Suprapubic skin (tissue), 4 donors: ENCODE data around the gene USP6NL. TPM values are rescaled to one million over a fixed set of nuclear protein-coding genes. Genes with fewer than 3 reads are reported as not detected.

Experiments used
- DNase-seq, 2 donors: peaks; one replicate each; pipeline ENCODE4 v3.0.0-alpha.2; 2019; ENCODE audit warnings: low spot score in 2 of 2
- H3K27ac ChIP-seq: fragments of 200-600 bp; sonication (generic); one replicate; pipeline ENCODE4 v1.5.1; 2019
- H3K27me3 ChIP-seq: fragments of 200-600 bp; sonication (generic); one replicate; pipeline ENCODE4 v1.5.1; 2019
- H3K36me3 ChIP-seq: fragments of 200-600 bp; sonication (generic); one replicate; pipeline ENCODE4 v1.5.1; 2019
- H3K4me1 ChIP-seq: fragments of 200-600 bp; sonication (generic); one replicate; pipeline ENCODE4 v1.5.1; 2019
- H3K4me3 ChIP-seq: fragments of 200-600 bp; sonication (generic); one replicate; pipeline ENCODE4 v1.5.1; 2019; ENCODE audit warnings: mild to moderate bottlenecking
- H3K9me3 ChIP-seq: fragments of 200-600 bp; sonication (generic); one replicate; pipeline ENCODE4 v1.5.1; 2019
- CTCF ChIP-seq, 2 donors: fragments of 200-600 bp in 1 of 2; fragments of 450-650 bp in 1 of 2; sonication (generic) in 1 of 2; IDR thresholded peaks; one replicate each; pipeline ENCODE4 v1.5.1; 2016 to 2019; ENCODE audit warnings: antibody characterized with exemption in 2 of 2, mild to moderate bottlenecking in 1 of 2, moderate library complexity in 1 of 2
- EP300 ChIP-seq: sonication (generic); formaldehyde crosslinking; IDR thresholded peaks from one replicate; pipeline ENCODE4 v1.6.1; 2017; ENCODE audit warnings: antibody characterized with exemption
- POLR2A ChIP-seq, 2 donors: fragments of 450-650 bp; IDR thresholded peaks; one replicate each; pipeline ENCODE4 v1.6.1; 2017; ENCODE audit warnings: antibody characterized with exemption in 2 of 2, mild to moderate bottlenecking in 2 of 2, moderate library complexity in 2 of 2
- POLR2AphosphoS5 ChIP-seq, 3 donors: sonication (generic); formaldehyde crosslinking; IDR thresholded peaks; one replicate each; pipeline ENCODE4 v1.6.1; 2017; ENCODE audit warnings: antibody characterized with exemption in 3 of 3
- WGBS: methylation state at CpG from one replicate; pipeline ENCODE4 v1.1.5; 2018; 5-methylcytosine and 5-hydroxymethylcytosine counted together
- total RNA-seq, 4 donors: library from RNA; depleted of rRNA; stranded (reverse); fragments of >200 nt; gene quantifications; one replicate each; pipeline ENCODE4 v1.1.0, GENCODE V29; 2016

The USP6NL gene
- total RNA-seq, 4 donors from 2014 or later: 23.2 to 33.8 (median 27.7) TPM

GRCh38 chr10:11493646-11494045 is 117.8 kb downstream of the USP6NL start:
- Histone ChIP-seq H3K9me3 (no peaks in the 10 kb centered on the region), H3K4me3 (no peak overlapping the region), H3K27me3 (no peaks in the 10 kb centered on the region), H3K27ac (no peak overlapping the region), H3K4me1 (no peaks in the 10 kb centered on the region), H3K36me3 (peaks cover 35% of the 10 kb centered on the region)
- WGBS: 98% methylated on average over 6 of the region's 6 CpGs
- no peak for DNase-seq
- TF ChIP-seq POLR2AphosphoS5 (IDR thresholded peaks at IDR 0.05): no peak
- TF ChIP-seq EP300: no peak
- no peak for TF ChIP-seq CTCF (IDR thresholded peaks at IDR 0.05)
- TF ChIP-seq POLR2A (IDR thresholded peaks at IDR 0.05): no peak

DNA sequence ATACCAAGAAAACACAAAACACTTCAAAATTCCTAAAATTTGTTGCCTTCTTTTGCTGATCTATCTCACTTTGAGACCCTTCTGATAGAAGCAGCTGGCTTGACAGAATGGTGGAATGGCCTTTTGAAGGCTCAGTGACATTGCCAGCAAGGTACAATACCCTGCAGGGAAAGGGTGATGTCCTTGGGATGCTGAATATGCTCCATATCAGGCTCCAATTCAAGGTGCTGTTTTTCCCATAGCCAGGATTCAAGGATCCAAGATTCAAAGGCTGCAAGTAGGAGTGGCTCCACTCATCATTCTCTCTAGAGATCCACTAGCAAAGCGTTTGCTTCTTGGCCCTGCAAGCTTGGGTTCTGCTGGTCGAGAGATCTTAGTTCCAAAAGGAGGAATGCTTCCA is 120.4 kb downstream of the USP6NL start:
- Histone ChIP-seq H3K4me1 (no peaks in the 10 kb centered on the region), H3K27me3 (no peaks in the 10 kb centered on the region), H3K27ac (no peak overlapping the region), H3K36me3 (peaks cover 35% of the 10 kb centered on the region), H3K9me3 (no peaks in the 10 kb centered on the region), H3K4me3 (no peak overlapping the region)
- DNase-seq: no peak
- 95% methylated on average over 2 of the region's 2 CpGs for WGBS
- no peak for TF ChIP-seq POLR2A (IDR thresholded peaks at IDR 0.05)
- TF ChIP-seq POLR2AphosphoS5 (IDR thresholded peaks at IDR 0.05): no peak
- no peak for TF ChIP-seq EP300
- no peak for TF ChIP-seq CTCF (IDR thresholded peaks at IDR 0.05)

GRCh38 chr10:11489591-11489990 is 121.9 kb downstream of the USP6NL start:
- 90% methylated on average over 2 of the region's 2 CpGs for WGBS
- no peak overlapping the region for H3K27ac ChIP-seq
- TF ChIP-seq POLR2AphosphoS5 (IDR thresholded peaks at IDR 0.05) (no peak), POLR2A (IDR thresholded peaks at IDR 0.05) (no peak), CTCF (IDR thresholded peaks at IDR 0.05) (no peak), EP300 (no peak)
- H3K9me3 ChIP-seq: no peaks in the 10 kb centered on the region
- no peaks in the 10 kb centered on the region for H3K27me3 ChIP-seq
- no peak overlapping the region for H3K4me3 ChIP-seq
- DNase-seq: no peak
- no peaks in the 10 kb centered on the region for H3K4me1 ChIP-seq
- peaks cover 36% of the 10 kb centered on the region for H3K36me3 ChIP-seq

DNA sequence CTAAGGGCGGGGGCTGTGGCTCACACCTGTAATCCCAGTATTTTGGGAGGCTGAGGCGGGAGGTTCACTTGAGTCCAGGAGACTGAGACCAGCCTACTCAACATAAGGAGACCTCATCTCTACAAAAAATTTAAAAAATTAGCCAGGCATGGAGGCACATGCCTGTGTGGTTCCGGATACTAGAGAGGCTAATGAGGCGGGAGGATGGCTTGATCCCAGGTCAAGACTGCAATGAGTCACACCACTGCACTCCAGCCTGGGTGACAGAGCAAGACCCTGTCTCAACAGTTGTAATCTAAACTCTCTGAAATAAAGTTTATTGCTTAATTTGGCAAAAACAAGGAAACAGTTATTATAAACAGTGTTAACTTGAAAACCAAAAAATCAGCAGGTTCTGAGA is 123.3 kb downstream of the USP6NL start:
- no peak for TF ChIP-seq POLR2AphosphoS5 (IDR thresholded peaks at IDR 0.05)
- TF ChIP-seq EP300: no peak
- no peak for TF ChIP-seq POLR2A (IDR thresholded peaks at IDR 0.05)
- no peak for TF ChIP-seq CTCF (IDR thresholded peaks at IDR 0.05)
- Histone ChIP-seq H3K4me1 (no peaks in the 10 kb centered on the region), H3K4me3 (no peak overlapping the region), H3K9me3 (no peaks in the 10 kb centered on the region), H3K36me3 (peaks cover 30% of the 10 kb centered on the region), H3K27me3 (no peaks in the 10 kb centered on the region), H3K27ac (no peak overlapping the region)
- WGBS: 90% methylated on average over 4 of the region's 4 CpGs
- DNase-seq: no peak

DNA sequence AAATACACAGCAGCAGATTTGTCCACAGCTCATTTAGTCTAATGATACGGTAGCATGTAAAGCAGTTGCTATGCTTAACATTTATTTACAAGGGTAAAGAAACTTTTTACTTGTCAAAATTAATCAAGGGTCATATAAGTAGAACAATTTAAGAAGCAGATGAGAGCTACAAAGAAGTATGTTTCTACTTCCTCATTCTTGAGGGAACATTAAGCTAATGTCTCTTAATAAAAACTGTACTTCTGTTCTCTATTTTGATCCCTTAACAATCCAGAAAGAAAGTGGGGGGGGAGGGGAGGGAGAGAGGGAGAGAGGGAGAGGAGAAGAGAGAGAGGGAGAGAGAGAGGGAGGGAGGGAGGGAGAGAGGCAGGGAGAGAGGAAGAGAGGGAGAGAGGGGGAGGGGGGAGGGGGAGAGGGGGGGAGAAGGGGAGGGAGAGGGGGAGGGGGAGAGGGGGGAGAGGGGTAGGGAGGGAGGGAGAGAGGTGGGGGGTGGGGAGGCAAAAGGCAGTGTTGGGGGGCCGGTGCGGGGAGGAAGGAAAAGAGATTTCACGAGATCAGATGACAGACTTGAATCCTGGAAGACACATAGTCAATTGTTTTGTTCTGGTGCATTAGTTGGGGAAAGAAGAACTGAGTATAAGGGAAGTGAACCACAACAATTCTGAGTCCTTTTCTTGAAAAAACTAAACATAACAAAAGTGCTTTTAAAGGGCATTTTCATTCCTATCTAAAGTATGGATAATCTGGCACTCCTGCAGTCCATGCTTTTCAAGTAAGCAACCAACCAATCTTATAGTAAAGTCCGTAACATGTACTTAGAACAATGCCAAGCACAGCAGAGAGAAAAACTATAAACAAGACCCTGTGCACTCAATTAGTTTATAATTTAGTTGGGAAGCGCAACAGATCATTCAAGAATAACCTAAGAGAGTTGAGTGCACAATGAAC is 128.0 kb downstream of the USP6NL start:
- 84% methylated on average over 6 of the region's 6 CpGs for WGBS
- peaks cover 14% of the 10 kb centered on the region for H3K36me3 ChIP-seq
- no peaks in the 10 kb centered on the region for H3K9me3 ChIP-seq
- no peaks in the 10 kb centered on the region for H3K27me3 ChIP-seq
- no peaks in the 10 kb centered on the region for H3K4me1 ChIP-seq
- H3K4me3 ChIP-seq: no peak overlapping the region
- DNase-seq: no peak
- no peak overlapping the region for H3K27ac ChIP-seq
- TF ChIP-seq POLR2A (IDR thresholded peaks at IDR 0.05) (no peak), EP300 (no peak), POLR2AphosphoS5 (IDR thresholded peaks at IDR 0.05) (no peak), CTCF (IDR thresholded peaks at IDR 0.05) (no peak)
